ENCODE results near the gene OR6S1.

Gene OR6S1, protein sequence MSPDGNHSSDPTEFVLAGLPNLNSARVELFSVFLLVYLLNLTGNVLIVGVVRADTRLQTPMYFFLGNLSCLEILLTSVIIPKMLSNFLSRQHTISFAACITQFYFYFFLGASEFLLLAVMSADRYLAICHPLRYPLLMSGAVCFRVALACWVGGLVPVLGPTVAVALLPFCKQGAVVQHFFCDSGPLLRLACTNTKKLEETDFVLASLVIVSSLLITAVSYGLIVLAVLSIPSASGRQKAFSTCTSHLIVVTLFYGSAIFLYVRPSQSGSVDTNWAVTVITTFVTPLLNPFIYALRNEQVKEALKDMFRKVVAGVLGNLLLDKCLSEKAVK

DNA sequence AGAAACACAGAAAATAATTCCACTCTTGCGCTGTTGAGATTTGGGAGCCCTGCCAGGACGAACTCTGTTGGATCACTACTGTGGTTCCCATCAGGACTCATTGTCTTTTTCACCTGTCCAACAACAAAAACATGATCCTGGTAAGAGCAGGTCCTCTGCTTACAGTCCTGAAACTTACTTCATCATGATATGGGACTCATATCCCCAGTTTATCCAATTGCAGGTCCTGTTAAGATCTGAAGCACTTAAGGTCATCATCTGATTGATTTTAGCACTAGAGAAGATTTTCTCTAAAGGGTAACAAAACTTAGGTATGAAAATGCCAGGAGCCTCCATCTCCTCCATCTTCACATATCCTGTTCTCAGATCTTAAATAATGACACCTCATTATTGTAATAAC lies at the start of gene OR6S1:
TSS of gene OR6S1 (minus strand) at position 101 of the 400 bp plus-strand sequence. CDS start at position 101, 0 bp downstream.
- DNase-seq (ENCODE audit: low spot score), result no peak

DNA sequence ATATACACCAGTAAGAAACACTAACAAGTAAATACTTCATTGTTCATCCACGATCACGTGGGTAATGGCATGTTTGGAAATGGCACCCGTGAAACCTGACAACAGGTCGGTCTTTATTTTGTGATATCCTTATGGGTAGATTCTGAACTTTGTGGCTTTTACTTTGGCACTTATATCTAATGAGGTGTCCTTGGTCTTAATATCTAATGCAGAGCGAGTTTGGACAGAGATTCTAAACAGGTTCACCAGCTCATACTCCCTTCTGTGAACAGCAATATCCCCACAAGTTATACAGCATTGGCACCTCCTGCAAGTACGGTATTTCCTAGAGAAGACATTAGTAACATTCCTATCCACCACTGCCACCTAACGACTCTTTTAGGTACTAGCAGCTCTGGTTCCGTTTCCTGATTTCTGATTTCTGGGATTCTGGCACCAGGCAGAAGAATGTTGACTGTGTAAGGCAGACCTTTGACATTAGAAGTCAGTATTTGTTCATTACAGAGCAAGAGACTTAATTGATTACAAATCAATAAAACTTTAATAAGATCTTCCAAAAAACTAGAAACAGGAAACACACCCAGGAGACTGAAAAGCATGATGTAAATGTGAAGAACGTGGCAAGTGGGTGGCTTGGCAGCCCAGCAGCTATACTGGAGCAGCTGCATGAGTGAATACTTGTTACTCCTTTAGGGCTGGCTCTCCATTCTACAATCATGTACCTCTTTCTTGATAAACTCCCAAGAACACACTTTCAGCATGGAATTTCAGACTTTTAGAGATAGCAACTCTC lies 49.6 kb upstream of the OR6S1 start:
- DNase-seq (ENCODE audit: low spot score), result peak; percentile 73

DNA sequence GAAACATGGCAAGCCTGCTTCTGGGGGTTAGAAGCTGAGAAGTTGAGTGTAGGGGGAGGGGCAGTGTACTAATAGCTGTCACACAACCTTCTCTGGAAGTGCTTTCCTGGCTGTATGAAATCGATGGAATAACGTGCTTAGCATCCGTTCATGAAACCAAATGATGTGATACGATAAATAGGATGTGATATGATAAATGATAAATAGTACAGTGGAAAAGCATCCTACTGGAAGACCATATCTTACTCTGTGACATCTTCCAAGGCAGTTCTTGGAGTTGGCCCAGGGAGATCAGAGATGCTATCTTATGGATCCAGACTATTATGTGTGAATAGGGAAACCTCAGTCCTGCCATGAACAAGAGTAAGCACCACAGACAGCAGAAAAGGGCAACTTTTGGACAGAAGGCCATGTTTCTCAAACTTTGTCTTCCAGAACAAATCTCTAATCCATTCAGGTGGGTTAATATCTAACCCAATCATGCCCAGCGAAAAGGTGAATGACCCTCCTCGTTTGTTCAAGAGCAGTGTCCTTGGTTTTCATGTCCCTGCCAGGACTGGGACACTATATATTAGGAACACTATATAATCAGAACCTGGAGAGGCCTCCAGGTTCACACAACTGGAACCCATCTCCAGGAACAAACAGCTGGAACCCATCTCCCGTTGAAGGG lies 46.8 kb upstream of the OR6S1 start, which contains the start of gene ANG:
TSS of gene ANG (plus strand) at position 598 of the 673 bp plus-strand sequence. CDS start 4,801 bp downstream, outside the sequence.
- no peak for DNase-seq (ENCODE audit: low spot score)

DNA sequence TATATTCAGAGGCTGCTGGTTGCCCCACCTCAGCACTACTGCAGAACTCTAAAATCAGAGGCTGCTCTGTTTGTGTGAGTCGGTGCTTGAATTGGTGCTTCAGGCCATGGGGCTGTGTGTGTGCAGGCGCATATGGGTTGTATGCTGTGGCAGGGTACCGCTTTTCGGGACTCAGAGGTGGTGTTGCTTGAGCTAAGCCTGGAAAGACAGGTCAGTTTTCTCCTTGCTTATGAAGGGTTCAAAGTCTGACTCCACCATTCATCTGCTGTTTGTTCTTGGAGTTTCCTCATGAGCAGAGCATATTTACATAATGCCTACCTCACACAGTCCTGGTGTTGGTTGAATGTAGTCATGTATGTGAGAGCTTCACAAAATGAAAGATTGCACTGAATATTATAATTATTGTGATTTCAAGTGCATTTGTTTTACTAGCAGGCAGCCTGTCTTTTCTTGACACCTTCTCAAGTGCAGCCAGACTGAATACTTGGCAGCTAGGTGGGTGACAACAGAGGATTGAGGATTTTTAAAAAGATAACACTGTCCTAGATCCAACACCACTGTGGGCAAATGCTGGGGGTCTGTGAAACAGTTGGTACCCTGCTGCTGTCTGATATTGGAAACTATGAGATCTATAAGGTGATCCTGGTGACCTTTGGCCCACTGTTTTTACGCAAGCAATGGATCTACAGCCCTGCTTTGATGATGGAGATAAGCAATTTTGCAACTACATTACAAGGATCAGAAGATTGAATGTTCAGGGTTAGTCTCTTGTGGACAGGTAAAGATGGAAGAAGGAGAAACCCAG lies 46.1 kb upstream of the OR6S1 start:
- DNase-seq (ENCODE audit: low spot score), result no peak

DNA sequence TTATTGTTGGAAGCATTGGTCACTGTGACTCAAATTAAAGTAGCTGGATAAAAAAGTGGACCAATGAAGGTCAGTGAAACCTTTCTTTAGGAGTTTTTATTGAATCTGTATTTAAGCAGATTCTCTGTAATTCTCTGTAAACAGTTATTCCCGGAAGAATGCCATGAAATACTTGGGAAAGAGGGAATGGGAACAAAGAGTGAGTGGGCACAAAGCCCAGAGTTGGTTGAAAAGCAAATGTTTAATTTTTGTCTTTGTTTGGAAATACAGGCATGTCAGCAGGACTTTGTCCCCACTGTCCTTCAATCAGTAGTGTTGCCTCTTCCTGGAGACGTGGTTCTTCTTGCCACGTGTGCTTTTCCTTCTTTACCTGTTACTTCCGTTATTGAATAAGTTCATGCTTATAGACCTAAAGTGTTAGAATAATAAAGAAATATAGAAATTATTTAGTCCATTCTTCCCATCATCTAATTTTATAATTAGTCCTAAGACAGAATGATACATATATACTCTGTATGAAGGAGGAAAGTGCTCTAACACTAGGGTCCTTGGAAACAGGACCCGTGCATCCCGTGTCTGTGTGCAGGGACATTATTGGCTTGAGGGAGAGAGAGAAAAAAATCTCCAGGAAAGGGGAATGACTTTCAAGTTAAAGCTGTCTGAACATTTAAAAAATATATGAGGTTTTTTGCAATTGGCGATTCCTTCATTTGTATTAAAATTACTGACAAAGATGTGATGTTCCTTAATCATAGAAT lies 45.1 kb upstream of the OR6S1 start:
- no peak for DNase-seq (ENCODE audit: low spot score)

DNA sequence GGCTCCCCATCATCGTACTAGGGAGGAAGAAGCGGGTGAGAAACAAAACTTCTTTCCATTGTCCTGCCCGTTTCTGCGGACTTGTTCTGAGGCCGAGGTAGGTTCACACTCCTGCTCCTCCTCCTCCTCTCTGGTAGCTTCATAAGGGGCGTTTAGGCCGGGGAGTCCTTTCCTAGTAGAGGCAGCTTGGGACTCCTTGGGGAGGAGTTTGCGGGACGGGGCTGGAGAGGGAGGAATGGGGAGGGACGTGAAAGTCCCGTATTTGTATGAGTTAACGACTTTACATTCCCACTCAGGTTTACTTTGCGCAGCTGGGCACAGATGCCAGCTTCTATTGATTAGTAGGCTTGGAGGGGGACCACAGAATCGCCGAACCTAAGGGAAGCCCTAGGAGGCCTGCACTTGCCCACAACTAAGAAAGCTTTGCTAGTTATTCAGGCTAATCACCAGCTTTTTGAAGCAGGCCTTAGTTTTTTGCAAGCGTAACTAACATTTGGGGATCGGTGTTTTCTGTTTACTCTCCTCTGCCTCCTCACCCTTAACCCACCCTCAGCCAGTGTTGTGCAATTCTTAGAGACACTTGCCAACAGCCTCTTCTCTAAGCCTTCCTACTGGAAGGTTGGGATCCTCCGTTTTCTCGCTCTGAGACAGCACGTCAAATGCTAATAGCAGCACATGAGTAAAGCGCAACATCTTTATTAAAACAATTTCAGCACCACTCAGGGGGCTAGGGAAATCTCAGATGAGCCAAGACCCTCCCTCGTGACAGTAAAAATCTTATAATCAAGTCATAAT lies 43.4 kb upstream of the OR6S1 start:
- no peak for DNase-seq (ENCODE audit: low spot score)

DNA sequence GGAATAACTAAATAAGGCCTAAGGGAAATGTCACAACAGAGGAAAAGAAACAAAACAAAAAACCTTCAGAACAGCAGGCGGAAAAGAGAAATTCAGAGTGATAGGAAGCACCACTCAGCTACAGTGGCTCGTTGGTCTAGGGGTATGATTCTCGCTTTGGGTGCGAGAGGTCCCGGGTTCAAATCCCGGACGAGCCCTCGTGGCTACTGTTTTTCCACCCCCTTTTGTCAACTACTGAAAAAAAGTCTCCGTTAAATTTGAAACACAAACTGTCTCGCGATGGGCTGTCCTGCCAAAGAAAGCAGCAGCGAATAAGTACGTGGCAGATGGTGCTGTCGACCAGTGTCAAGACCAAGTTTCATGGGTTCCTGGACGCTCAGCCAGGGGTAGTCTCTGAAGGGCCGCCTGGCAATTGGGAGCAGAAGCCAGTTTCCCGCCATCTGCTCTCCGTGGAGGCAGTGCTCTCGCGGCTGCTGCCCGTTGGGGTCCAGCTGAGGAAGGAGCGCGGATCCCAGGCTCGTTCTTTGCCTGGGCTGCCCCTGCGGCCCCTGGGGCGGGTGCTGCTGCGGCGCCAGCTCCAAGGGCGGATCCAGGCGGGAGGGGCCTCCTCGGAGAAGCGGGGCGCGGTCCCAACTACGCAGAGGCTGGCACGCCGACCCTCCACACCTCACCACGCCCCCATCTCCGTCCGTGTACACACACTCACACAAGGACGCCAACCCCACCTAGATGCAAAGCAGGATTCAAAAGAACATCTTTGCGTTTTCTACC lies 42.6 kb upstream of the OR6S1 start, which contains the start of gene RNASE4:
TSS of gene RNASE4 (plus strand) at position 670 of the 771 bp plus-strand sequence. CDS start 14,812 bp downstream, outside the sequence.
- peak; percentile 87 for DNase-seq (ENCODE audit: low spot score)

DNA sequence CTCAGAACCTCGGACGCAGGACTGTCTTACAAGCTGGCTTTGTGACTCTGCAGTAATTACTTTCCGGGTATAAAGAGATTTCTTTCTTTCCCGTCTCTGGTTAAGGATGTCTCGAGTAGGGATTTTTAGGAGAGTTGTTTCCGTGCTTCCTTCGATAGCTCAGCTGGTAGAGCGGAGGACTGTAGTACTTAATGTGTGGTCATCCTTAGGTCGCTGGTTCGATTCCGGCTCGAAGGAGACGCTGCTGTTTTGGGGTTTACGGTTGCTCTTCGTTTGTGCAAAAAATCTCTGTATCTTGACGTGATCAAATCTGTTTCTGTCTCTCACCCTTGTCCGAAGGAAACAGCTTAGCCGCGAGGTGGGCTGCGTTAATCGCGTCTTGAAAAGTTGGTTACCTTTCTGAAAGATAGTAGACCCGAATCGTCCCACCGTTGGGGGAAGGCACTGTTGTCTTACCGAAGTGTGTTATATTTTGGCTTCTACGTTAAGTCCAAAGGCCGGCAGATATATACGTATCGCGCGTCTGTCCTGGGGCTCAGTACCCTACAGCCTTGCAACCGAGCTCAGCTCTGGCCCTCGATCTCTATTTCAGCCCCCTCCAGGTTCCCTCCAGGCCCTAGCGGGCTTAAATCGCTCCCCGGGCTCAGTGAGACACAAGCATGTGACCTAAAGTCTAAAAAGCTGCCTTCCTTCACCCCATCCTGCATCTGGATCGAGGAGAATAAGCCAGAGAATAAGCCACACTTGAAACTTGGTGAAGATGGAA lies 41.8 kb upstream of the OR6S1 start:
- DNase-seq (ENCODE audit: low spot score), result peak; percentile 83

DNA sequence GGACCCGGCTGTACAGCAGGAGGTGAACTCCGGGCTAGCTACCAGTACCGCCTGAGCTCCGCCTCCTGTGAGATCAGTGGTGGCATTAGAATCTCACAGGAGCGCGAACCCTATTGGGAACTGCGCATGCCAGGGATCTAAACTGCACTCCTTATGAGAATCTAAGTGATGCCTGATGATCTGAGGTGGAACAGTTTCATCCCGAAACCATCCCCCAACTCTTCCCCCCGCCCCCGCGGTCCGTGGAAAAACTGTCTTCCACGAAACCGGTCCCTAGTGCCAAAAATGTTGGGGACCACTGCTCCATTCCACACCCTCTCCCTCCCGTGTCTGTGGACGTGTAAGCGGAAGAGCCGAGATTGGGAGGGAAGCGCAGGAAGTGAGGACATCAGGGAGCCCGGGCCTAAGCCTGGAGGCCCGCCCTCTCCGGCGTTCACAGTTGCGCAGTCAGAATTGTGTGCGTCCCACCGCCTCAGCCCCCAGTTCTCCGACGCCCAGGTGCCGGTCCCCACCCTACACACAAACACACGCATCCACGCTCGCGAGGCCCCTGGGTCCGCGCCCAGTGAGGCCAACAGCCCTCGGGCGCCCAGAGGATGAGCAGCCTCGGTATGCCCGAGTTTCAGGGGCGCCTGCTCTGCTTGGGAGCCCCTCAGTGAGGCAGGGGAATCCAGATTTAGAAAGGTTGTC lies 41.1 kb upstream of the OR6S1 start:
- peak; percentile 78 for DNase-seq (ENCODE audit: low spot score)

DNA sequence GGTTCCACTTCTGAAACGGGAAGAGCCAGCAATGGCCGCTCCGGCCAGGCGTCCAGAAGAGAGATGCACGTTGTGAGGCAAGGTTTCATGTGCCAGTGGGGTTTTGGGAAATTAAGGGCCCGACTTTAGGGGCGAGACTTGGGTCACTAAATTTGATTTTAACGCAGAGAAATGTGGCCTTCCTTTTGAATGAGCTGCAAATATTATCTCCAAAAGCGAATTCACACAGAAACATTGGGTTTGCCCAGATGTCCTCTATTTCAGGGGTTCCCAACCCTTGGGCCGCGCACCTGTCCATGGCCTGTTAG lies 40.6 kb upstream of the OR6S1 start:
- no peak for DNase-seq (ENCODE audit: low spot score)

DNA sequence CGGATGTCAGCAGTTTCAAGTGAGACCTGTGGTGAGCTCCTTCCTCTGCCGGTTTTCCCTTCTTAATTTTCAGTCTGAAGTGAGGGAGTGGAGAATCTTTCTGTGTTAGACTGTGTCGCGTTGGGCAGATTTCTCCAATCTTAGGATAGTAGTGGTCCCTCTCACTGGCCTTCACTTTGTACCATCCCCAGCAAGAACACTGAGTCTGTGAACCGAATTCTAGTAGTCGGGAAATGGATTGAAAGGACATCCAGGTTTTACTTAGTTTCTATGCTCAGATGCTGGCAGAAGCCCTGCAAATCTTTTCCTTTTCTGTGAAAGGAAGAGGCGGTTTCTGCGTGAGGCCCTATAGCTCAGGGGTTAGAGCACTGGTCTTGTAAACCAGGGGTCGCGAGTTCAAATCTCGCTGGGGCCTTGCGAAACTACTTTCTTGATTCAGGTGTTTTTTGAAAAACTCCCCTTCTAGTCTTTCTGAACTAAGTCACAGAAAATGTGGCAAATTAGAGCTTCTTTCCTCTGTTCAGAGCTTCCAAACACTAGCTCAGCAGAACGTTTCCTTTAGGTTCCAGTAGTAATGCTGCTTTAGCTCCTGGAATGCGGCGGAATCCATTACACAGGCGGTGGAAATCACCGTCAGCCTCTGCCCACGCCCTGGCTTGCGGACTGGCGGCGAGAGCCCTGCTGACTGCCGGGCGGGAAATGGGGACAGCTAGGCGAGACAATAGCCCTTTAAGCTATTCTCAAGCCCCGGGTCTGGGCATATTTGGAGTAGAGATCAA lies 40.0 kb upstream of the OR6S1 start:
- peak; percentile 92 for DNase-seq (ENCODE audit: low spot score)

DNA sequence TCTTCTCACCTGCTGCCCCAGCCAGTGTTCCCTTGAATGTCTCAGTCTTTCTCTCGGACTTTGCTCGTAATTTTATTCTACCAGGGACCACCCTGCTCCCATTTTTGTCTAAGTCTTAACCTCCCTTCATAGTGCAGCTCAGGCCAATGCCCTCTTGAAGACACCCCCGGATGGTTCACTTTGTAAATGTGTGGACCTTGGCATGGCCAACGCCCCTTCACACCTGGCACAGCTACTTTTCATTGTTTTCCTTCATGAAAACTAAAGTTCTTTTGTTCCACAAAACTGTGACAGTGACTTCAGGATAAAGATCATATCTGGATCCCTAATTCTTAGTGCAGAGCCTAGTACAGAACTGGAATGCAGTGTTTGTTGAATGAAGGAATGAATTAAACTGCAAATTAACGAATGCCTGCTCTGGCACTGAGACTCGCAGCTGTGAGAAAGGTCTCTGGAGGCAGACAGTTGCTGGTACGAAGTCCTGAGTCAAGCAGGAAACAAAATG lies 39.4 kb upstream of the OR6S1 start:
- DNase-seq (ENCODE audit: low spot score), result no peak

DNA sequence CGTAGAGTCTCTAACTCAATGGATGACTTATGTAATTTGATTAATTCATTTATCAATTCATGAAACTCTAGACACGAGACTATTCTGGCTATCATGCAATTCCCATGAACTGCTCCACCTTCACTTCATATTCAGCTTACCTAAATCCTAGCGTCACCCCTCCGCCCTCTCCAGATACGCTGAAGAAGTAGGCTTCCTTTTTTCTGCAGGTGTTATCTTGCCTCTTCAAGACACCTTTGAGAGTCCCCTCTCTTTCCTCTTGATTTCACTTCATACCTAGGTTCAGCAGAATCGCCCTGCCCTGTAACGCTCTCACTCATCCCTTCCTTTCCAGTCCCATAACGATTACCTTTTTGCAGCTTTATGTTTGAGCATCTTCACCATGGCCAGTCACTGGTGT lies 38.9 kb upstream of the OR6S1 start:
- no peak for DNase-seq (ENCODE audit: low spot score)

DNA sequence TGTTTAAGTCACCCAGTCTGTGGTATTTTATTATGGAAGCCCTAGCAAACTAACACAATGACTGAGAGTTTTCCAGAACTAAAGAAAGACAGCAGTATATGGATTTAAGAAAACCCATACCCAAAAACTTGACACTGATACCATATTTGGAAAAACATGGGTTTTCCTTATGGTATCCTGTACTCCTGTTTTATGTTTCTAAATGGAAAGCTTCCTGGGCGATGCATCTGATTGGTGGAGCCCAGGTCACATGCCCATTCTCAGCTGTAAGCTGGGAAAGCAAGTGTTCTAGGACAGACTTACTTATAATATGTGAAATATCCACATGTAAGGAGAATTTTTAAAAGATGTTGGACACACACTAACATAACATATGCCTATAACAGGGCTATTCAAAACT lies 38.4 kb upstream of the OR6S1 start:
- no peak for DNase-seq (ENCODE audit: low spot score)

DNA sequence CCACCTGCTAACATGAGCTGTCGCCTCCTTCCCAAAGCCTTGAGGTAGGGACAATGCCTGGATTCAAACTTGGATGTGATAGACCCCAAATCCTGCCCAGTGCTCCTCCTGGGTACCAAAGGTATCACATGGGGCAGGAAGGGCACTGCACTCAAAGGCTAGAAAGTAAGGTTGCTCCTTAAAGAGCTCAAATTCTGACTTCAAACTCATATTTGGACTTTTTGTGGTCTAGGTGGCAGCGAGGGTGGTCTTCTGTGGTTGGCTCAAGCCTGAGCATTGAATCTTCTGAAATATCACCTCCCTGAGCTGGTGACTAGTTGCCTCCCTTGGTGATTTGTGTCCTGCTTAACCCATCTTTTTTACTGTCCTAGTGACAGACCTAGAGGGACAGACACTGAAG lies 34.6 kb upstream of the OR6S1 start:
- no peak for DNase-seq (ENCODE audit: low spot score)

DNA sequence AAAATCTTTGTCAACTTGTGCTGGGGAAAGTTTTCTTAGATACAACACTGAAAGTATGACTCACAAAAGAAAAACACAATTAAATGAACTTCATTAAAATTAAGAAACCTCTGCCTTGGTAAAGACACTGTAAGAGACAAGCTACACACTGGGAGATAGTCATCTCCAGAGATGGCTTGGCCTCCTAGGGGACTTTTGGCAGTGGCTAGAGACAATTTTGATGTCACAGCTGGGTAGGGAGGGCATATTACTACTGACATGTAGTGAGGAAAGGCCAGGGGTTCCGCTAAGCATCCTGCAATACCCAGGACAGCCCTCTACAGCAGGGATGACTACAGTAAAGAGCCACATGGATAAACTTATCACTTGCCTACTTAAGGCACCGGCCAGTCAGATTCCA lies 34.2 kb upstream of the OR6S1 start:
- no peak for DNase-seq (ENCODE audit: low spot score)

DNA sequence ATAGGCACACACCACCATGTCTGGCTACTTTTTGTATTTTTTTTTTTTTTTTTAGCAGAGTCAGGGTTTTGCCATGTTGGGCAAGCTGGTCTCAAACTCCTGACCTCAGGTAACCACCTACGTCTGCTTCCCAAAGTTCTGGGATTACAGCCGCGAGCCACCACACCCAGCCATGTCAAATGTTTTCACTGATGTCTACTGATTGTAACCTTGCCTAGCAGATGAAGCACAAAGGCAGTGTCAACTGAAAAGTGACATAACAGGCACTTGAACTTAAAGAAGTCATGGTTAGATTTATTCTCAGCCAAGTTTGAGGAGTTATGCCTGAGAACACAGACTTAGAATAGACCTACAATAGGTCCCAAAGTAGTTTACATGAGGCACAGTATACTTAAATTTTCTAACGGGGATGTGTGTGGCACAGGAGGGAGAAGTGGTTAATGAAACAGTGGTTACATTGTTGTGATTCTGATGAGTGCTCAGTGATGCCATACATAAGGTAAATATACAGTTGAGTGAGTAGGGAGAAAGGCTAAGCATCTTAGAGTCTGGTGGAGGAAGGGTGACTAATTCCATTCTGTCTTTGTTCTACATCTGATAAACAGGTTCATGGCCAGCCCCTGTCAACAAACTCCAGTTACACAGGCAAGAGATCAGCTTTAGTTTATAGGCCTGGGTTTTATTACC lies 30.2 kb upstream of the OR6S1 start:
- no peak for DNase-seq (ENCODE audit: low spot score)
